Osteoblast (primary cell): ENCODE results near the gene CDH26. TPM values are rescaled to one million over a fixed set of nuclear protein-coding genes. Genes with fewer than 3 reads are reported as not detected.

Experiments used
- DNase-seq: peaks from one replicate; pipeline ENCODE4 v3.0.0; 2011; ENCODE audit warnings: low spot score, mixed read lengths; ENCODE audit not compliant: insufficient read length; ENCODE audit errors: missing footprints
- H2AFZ ChIP-seq: 2 replicates; pipeline ENCODE4 v1.6.0; 2011; ENCODE audit warnings: mild to moderate bottlenecking, low read length
- H3K27ac ChIP-seq: 2 replicates; pipeline ENCODE4 v1.5.1; 2011; ENCODE audit warnings: mild to moderate bottlenecking, low read depth, low read length, moderate library complexity
- H3K27me3 ChIP-seq: 2 replicates; pipeline ENCODE4 v1.6.0; 2012; ENCODE audit warnings: mild to moderate bottlenecking, control low read depth, inconsistent platforms, low read length, moderate library complexity; ENCODE audit not compliant: insufficient read depth
- H3K36me3 ChIP-seq: 2 replicates; pipeline ENCODE4 v1.5.1; 2011; ENCODE audit warnings: mild to moderate bottlenecking, low read length, control low read depth, moderate library complexity; ENCODE audit not compliant: insufficient read depth
- H3K4me1 ChIP-seq: 2 replicates; pipeline ENCODE4 v1.5.1; 2011; ENCODE audit warnings: mild to moderate bottlenecking, low read length, control low read depth, moderate library complexity; ENCODE audit not compliant: insufficient read depth
- H3K4me2 ChIP-seq: 2 replicates; pipeline ENCODE4 v1.6.0; 2011; ENCODE audit warnings: mild to moderate bottlenecking, low read length; ENCODE audit not compliant: insufficient read depth
- H3K4me3 ChIP-seq: fragments of 200-600 bp; sonication (generic); 3 replicates; pipeline ENCODE4 v1.5.1; 2012; ENCODE audit warnings: mild to moderate bottlenecking, low read length, inconsistent platforms; ENCODE audit not compliant: insufficient read depth
- H3K79me2 ChIP-seq: 2 replicates; pipeline ENCODE4 v1.6.0; 2012; ENCODE audit warnings: mild to moderate bottlenecking, low read length, control low read depth, inconsistent platforms; ENCODE audit not compliant: insufficient read depth
- H3K9me3 ChIP-seq: 2 replicates; pipeline ENCODE4 v1.5.1; 2011; ENCODE audit warnings: low read depth, low read length, control low read depth
- H4K20me1 ChIP-seq: 2 replicates; pipeline ENCODE4 v1.6.0; 2012; ENCODE audit warnings: mild to moderate bottlenecking, low read length, control low read depth; ENCODE audit not compliant: insufficient read depth
- total RNA-seq: library from RNA; depleted of rRNA; stranded (reverse); fragments of >200 nt; gene quantifications from 2 replicates; pipeline ENCODE4 v1.2.3, GENCODE V29; 2012
- TF ChIP-seq, protein P1 (sequence below): IDR thresholded peaks from 2 replicates; pipeline ENCODE4 v1.5.1; 2011; ENCODE audit warnings: mild to moderate bottlenecking, low read depth, low read length, moderate library complexity; ENCODE audit errors: extremely low read depth

CDH26 gene
- total RNA-seq, 1 donor = under 0.01 TPM

GRCh38 chr20:60022849-60023248, 64.6 kb downstream of the CDH26 start:
- DNase-seq = no peak
- Histone ChIP-seq H3K4me1 (no peaks in the 10 kb centered on the region), H2AFZ (no peak overlapping the region), H3K27ac (no peak overlapping the region), H4K20me1 (no peaks in the 10 kb centered on the region), H3K4me2 (no peak overlapping the region), H3K4me3 (no peak overlapping the region), H3K27me3 (no peaks in the 10 kb centered on the region), H3K9me3 (no peaks in the 10 kb centered on the region), H3K79me2 (no peaks in the 10 kb centered on the region), H3K36me3 (no peaks in the 10 kb centered on the region)
- TF ChIP-seq, protein P1, sequence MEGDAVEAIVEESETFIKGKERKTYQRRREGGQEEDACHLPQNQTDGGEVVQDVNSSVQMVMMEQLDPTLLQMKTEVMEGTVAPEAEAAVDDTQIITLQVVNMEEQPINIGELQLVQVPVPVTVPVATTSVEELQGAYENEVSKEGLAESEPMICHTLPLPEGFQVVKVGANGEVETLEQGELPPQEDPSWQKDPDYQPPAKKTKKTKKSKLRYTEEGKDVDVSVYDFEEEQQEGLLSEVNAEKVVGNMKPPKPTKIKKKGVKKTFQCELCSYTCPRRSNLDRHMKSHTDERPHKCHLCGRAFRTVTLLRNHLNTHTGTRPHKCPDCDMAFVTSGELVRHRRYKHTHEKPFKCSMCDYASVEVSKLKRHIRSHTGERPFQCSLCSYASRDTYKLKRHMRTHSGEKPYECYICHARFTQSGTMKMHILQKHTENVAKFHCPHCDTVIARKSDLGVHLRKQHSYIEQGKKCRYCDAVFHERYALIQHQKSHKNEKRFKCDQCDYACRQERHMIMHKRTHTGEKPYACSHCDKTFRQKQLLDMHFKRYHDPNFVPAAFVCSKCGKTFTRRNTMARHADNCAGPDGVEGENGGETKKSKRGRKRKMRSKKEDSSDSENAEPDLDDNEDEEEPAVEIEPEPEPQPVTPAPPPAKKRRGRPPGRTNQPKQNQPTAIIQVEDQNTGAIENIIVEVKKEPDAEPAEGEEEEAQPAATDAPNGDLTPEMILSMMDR = no peak

GRCh38 chr20:60024245-60024644, 66.0 kb downstream of the CDH26 start:
- H3K79me2 ChIP-seq = no peaks in the 10 kb centered on the region
- DNase-seq = no peak
- H3K4me2 ChIP-seq = no peak overlapping the region
- no peak overlapping the region for H3K27ac ChIP-seq
- H3K4me1 ChIP-seq = no peaks in the 10 kb centered on the region
- no peaks in the 10 kb centered on the region for H4K20me1 ChIP-seq
- TF ChIP-seq, protein P1 = no peak
- H3K36me3 ChIP-seq = no peaks in the 10 kb centered on the region
- H3K9me3 ChIP-seq = no peaks in the 10 kb centered on the region
- H3K4me3 ChIP-seq = no peak overlapping the region
- no peaks in the 10 kb centered on the region for H3K27me3 ChIP-seq
- no peak overlapping the region for H2AFZ ChIP-seq

DNA sequence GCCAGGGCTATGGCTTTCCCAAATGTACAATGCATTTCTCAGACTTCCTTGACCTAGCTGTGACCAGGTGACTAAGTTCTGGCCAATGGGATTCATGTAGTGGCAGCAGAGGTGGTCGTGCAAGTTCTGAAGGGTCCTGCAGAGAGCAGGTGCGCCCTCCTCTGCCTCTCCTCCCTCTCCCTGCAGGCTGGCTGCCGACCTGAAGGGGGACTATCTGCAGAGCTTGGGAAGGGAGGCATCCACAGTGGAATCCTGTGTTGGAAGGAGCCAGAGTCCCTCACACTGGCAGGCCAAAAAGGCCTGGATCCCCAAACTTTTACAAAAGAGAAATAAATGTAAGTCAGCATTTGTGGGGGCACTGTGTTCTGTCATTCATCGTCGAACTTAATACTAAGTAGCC, 66.6 kb downstream of the CDH26 start:
- H3K4me1 ChIP-seq = no peaks in the 10 kb centered on the region
- no peak overlapping the region for H3K27ac ChIP-seq
- no peaks in the 10 kb centered on the region for H3K27me3 ChIP-seq
- no peak for DNase-seq
- no peaks in the 10 kb centered on the region for H3K9me3 ChIP-seq
- no peaks in the 10 kb centered on the region for H3K36me3 ChIP-seq
- H4K20me1 ChIP-seq = no peaks in the 10 kb centered on the region
- H3K79me2 ChIP-seq = no peaks in the 10 kb centered on the region
- H3K4me3 ChIP-seq = no peak overlapping the region
- TF ChIP-seq, protein P1 = no peak
- H2AFZ ChIP-seq = no peak overlapping the region
- no peak overlapping the region for H3K4me2 ChIP-seq

GRCh38 chr20:60026010-60026409, 67.8 kb downstream of the CDH26 start:
- Histone ChIP-seq H3K9me3 (no peaks in the 10 kb centered on the region), H2AFZ (no peak overlapping the region), H3K27me3 (no peaks in the 10 kb centered on the region), H3K4me2 (no peak overlapping the region), H3K27ac (no peak overlapping the region), H3K4me1 (no peaks in the 10 kb centered on the region), H3K36me3 (no peaks in the 10 kb centered on the region), H3K79me2 (no peaks in the 10 kb centered on the region), H4K20me1 (no peaks in the 10 kb centered on the region), H3K4me3 (no peak overlapping the region)
- TF ChIP-seq, protein P1 = no peak
- DNase-seq = no peak
